A549 (cell line): Measurements from ENCODE around the gene MKNK1.

ENCODE experiments used
- CTCF ChIP-seq: fragments of >200 bp; sonication (Bioruptor Twin); formaldehyde crosslinking; IDR thresholded peaks from 3 replicates; pipeline ENCODE4 v1.5.1; 2016
- EHMT2 ChIP-seq: fragments of 200-600 bp; sonication (generic); IDR thresholded peaks from 2 replicates; pipeline ENCODE4 v1.6.1; 2016; ENCODE audit warnings: antibody characterized with exemption, low read depth, mild to moderate bottlenecking, moderate library complexity
- GATA3 ChIP-seq: IDR thresholded peaks from 2 replicates; pipeline ENCODE4 v1.6.1; 2012; ENCODE audit warnings: borderline replicate concordance
- HOXA7 ChIP-seq: fragments of 250-450 bp; sonication (Bioruptor Pico); IDR thresholded peaks from 2 replicates; pipeline ENCODE4 v1.5.0; 2020; ENCODE audit warnings: mild to moderate bottlenecking, moderate library complexity
- JUN ChIP-seq, 2 experiments: fragments of >200 bp; sonication (Bioruptor Twin); formaldehyde crosslinking; IDR thresholded peaks; 2 replicates in 1 of 2; 3 replicates in 1 of 2; pipeline ENCODE4 v1.6.1; 2016 to 2017
- RAD21 ChIP-seq, 2 experiments: fragments of >200 bp in 1 of 2; sonication (Bioruptor Twin) in 1 of 2; formaldehyde crosslinking in 1 of 2; IDR thresholded peaks in 1 of 2; conservative IDR thresholded peaks in 1 of 2; 2 replicates in 1 of 2; 3 replicates in 1 of 2; pipeline ENCODE4 v1.6.1; 2012 to 2018; ENCODE audit warnings: inconsistent platforms in 1 of 2
- RFX5 ChIP-seq: fragments of 450-650 bp; IDR thresholded peaks from 2 replicates; pipeline ENCODE4 v1.7.1; 2014; ENCODE audit warnings: antibody characterized with exemption, mild to moderate bottlenecking, moderate library complexity
- TF ChIP-seq, protein P1 (sequence below): IDR thresholded peaks from 2 replicates; pipeline ENCODE4 v1.6.1; 2012

DNA sequence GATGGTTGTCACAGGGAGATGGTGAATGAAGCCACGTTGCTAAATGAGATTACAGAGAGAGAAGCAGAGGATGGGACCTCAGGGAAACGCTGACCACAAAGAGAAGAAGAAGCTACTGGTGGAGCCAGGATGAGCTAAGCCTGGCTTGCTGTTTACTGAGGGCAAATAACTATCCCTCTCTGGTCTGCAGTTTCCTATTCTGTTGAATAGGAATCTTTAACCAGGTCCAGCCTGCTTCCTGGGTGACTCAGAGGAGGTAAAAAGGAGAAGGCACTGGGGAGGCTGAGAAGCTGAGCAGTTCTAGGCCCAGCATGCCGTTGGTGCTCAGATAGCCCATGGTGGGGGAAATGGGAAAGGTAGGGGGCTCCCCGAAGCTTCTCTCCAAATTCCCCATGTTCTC is 84.9 kb downstream of the MKNK1 start:
- TF ChIP-seq CTCF (no peak), RFX5 (no peak), HOXA7 (CRISPR knock-in tag) (no peak), RAD21 (conservative IDR thresholded peaks at IDR 0.05 in 1 of 2, IDR thresholded peaks at IDR 0.05 in 1 of 2) (no peak), JUN (IDR thresholded peaks at IDR 0.05) (no peak), EHMT2 (no peak), GATA3 (no peak)
- TF ChIP-seq, protein P1, sequence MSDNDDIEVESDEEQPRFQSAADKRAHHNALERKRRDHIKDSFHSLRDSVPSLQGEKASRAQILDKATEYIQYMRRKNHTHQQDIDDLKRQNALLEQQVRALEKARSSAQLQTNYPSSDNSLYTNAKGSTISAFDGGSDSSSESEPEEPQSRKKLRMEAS = no peak
